Stimulated activated CD8-positive, alpha-beta memory T cell treated with anti-CD3 and anti-CD28 coated beads, Interleukin-15, amount 100 ng/mL, for 24 hours (primary cell): ENCODE results near the gene ZNF488.

Source experiments
- DNase-seq: peaks from one replicate; pipeline ENCODE4 v3.0.0-alpha.2; 2020; ENCODE audit warnings: low read depth

ZNF488 gene

GRCh38 chr10:47348661-47349470 is 35.2 kb downstream of the ZNF488 start:
- DNase-seq, result no peak

- DNase-seq, result no peak
These were observed 35.9 kb downstream of the ZNF488 start, which contains the start of gene RBP3 for GRCh38 chr10:47348138-47348651. Gene RBP3 (plus strand): TSS chr10:47348363. CDS start chr10:47348485, 122 bp downstream.

- DNase-seq, result no peak
These were observed 36.8 kb downstream of the ZNF488 start for GRCh38 chr10:47347303-47347675.

GRCh38 chr10:47346581-47347302 is 37.4 kb downstream of the ZNF488 start:
- DNase-seq, result no peak

- no peak for DNase-seq
These were observed 38.9 kb downstream of the ZNF488 start for GRCh38 chr10:47344996-47345870.

- peak; percentile 61 for DNase-seq
These were observed 43.4 kb downstream of the ZNF488 start for GRCh38 chr10:47340608-47341170.

- DNase-seq, result no peak
These were observed 44.1 kb downstream of the ZNF488 start for GRCh38 chr10:47339759-47340607.

- DNase-seq, result no peak
These were observed 44.8 kb downstream of the ZNF488 start for GRCh38 chr10:47339186-47339735.

GRCh38 chr10:47337310-47337709 is 46.8 kb downstream of the ZNF488 start:
- no peak for DNase-seq

GRCh38 chr10:47336387-47337134 is 47.5 kb downstream of the ZNF488 start:
- no peak for DNase-seq

GRCh38 chr10:47335906-47336305 is 48.2 kb downstream of the ZNF488 start:
- no peak for DNase-seq

GRCh38 chr10:47334466-47335295 is 49.4 kb downstream of the ZNF488 start:
- no peak for DNase-seq

GRCh38 chr10:47333532-47333931 is 50.6 kb downstream of the ZNF488 start:
- no peak for DNase-seq

- DNase-seq, result no peak
These were observed 51.1 kb downstream of the ZNF488 start for GRCh38 chr10:47332946-47333345.

GRCh38 chr10:47332371-47332770 is 51.7 kb downstream of the ZNF488 start:
- no peak for DNase-seq

- no peak for DNase-seq
These were observed 52.1 kb downstream of the ZNF488 start for GRCh38 chr10:47331954-47332353.

GRCh38 chr10:47331491-47331890 is 52.6 kb downstream of the ZNF488 start:
- no peak for DNase-seq

GRCh38 chr10:47330804-47331203 is 53.3 kb downstream of the ZNF488 start:
- DNase-seq, result no peak

GRCh38 chr10:47330366-47330765 is 53.7 kb downstream of the ZNF488 start:
- no peak for DNase-seq
